PC-3 (cell line): ENCODE results near the gene ACP3. TPM values are rescaled to one million over a fixed set of nuclear protein-coding genes. Genes with fewer than 3 reads are reported as not detected.

Source experiments
- ATAC-seq: fragments of 200-7000 bp; cut with Tn5 transposase; 2 replicates; pipeline ENCODE4 v1.9.1; 2020; ENCODE audit warnings: mild to moderate bottlenecking, moderate library complexity
- BruUV-seq: library from RNA; stranded (reverse); fragments of 400-500 nt; replicated peaks from 2 replicates; lab custom pipeline; 2021; lab: Mats Ljungman, UMichigan
- CTCF ChIA-PET: fragments of 300-600 bp; sonication (Branson Sonifier 250); formaldehyde crosslinking; loops from one replicate; lab custom pipeline; 2022; ENCODE audit warnings: antibody characterized with exemption; lab: Charles Lee
- POLR2A ChIA-PET: fragments of 300-600 bp; sonication (Branson Sonifier 250); formaldehyde crosslinking; loops from one replicate; lab custom pipeline; 2022; ENCODE audit warnings: antibody characterized with exemption; ENCODE audit not compliant: unreplicated experiment; lab: Charles Lee
- DNase-seq: peaks from one replicate; pipeline ENCODE4 v3.0.0-alpha.2; 2015
- H2AFZ ChIP-seq: fragments of 300-600 bp; sonication (generic); 2 replicates; pipeline ENCODE4 v1.6.0; 2016; ENCODE audit warnings: antibody characterized with exemption, low read length
- H3F3A ChIP-seq: fragments of 300-600 bp; sonication (generic); one replicate; pipeline ENCODE4 v1.6.0; 2017; ENCODE audit warnings: antibody characterized with exemption, low read length, control low read depth, mild to moderate bottlenecking; ENCODE audit not compliant: unreplicated experiment
- H3K27ac ChIP-seq: fragments of 300-600 bp; sonication (generic); 2 replicates; pipeline ENCODE4 v1.5.1; 2016; ENCODE audit warnings: mild to moderate bottlenecking, low read length
- H3K27me3 ChIP-seq: fragments of 300-600 bp; sonication (generic); 2 replicates; pipeline ENCODE4 v1.6.1; 2016; ENCODE audit warnings: low read length, mixed read lengths
- H3K36me3 ChIP-seq: fragments of 300-600 bp; sonication (generic); 2 replicates; pipeline ENCODE4 v1.6.1; 2016; ENCODE audit warnings: low read depth, mixed run types, low read length, mixed read lengths
- H3K4me1 ChIP-seq: fragments of 300-600 bp; sonication (generic); 2 replicates; pipeline ENCODE4 v1.5.1; 2016; ENCODE audit warnings: low read length; ENCODE audit not compliant: insufficient read depth
- H3K4me2 ChIP-seq: fragments of 300-600 bp; sonication (generic); 2 replicates; pipeline ENCODE4 v1.6.0; 2016; ENCODE audit warnings: low read length
- H3K4me3 ChIP-seq: fragments of 300-600 bp; sonication (generic); 2 replicates; pipeline ENCODE4 v1.5.1; 2016; ENCODE audit warnings: mild to moderate bottlenecking, low read length, mixed read lengths
- H3K79me2 ChIP-seq: fragments of 300-600 bp; sonication (generic); 2 replicates; pipeline ENCODE4 v1.6.1; 2017; ENCODE audit warnings: low read length, mixed read lengths
- H3K9ac ChIP-seq: fragments of 300-600 bp; sonication (generic); 2 replicates; pipeline ENCODE4 v1.6.0; 2016; ENCODE audit warnings: mild to moderate bottlenecking, low read length
- H3K9me2 ChIP-seq: fragments of 300-600 bp; sonication (generic); replicated peaks from 2 replicates; pipeline ENCODE4 v1.6.1; 2016; ENCODE audit warnings: mixed run types, low read length, mixed read lengths
- H3K9me3 ChIP-seq: fragments of 300-600 bp; sonication (generic); 2 replicates; pipeline ENCODE4 v1.6.1; 2016; ENCODE audit warnings: low read length, mixed read lengths
- H4K20me1 ChIP-seq: fragments of 300-600 bp; sonication (generic); 2 replicates; pipeline ENCODE4 v1.6.1; 2016; ENCODE audit warnings: low read length, mixed read lengths
- EZH2 ChIP-seq: fragments of 300-600 bp; sonication (generic); IDR thresholded peaks from one replicate; pipeline ENCODE4 v1.6.1; 2017; ENCODE audit warnings: antibody characterized with exemption, mild to moderate bottlenecking, low read length; ENCODE audit not compliant: unreplicated experiment
- EZH2phosphoT487 ChIP-seq: fragments of 300-600 bp; sonication (generic); IDR thresholded peaks from 2 replicates; pipeline ENCODE4 v1.6.1; 2018; ENCODE audit warnings: mild to moderate bottlenecking, antibody characterized with exemption, low read length, borderline replicate concordance
- intact Hi-C: fragments of 100-400 bp; cut with micrococcal nuclease; formaldehyde crosslinking; loops from 2 replicates; pipeline ENCODE4 v1.9.0; 2023
- total RNA-seq: library from RNA; depleted of rRNA; stranded (reverse); fragments of >200 nt; gene quantifications from 2 replicates; pipeline ENCODE4 v1.2.3, GENCODE V29; 2014
- TF ChIP-seq, protein P1 (sequence below): fragments of 300-600 bp; sonication (generic); conservative IDR thresholded peaks from 2 replicates; pipeline ENCODE4 v1.5.1; 2017; ENCODE audit warnings: antibody characterized with exemption, low read depth, mild to moderate bottlenecking, low read length

Gene ACP3
- total RNA-seq, 1 experiment from 2014 or later: 0.15 TPM

GRCh38 chr3:132311316-132311715, 5.9 kb upstream of the ACP3 start:
- H3K4me2 ChIP-seq: no peak overlapping the region
- TF ChIP-seq EZH2phosphoT487: no peak
- TF ChIP-seq, protein P1, sequence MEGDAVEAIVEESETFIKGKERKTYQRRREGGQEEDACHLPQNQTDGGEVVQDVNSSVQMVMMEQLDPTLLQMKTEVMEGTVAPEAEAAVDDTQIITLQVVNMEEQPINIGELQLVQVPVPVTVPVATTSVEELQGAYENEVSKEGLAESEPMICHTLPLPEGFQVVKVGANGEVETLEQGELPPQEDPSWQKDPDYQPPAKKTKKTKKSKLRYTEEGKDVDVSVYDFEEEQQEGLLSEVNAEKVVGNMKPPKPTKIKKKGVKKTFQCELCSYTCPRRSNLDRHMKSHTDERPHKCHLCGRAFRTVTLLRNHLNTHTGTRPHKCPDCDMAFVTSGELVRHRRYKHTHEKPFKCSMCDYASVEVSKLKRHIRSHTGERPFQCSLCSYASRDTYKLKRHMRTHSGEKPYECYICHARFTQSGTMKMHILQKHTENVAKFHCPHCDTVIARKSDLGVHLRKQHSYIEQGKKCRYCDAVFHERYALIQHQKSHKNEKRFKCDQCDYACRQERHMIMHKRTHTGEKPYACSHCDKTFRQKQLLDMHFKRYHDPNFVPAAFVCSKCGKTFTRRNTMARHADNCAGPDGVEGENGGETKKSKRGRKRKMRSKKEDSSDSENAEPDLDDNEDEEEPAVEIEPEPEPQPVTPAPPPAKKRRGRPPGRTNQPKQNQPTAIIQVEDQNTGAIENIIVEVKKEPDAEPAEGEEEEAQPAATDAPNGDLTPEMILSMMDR: no peak
- TF ChIP-seq EZH2: no peak
- no peaks in the 10 kb centered on the region for H3K9me2 ChIP-seq
- H3K36me3 ChIP-seq: no peaks in the 10 kb centered on the region
- H3K27ac ChIP-seq: no peak overlapping the region
- no peak overlapping the region for H2AFZ ChIP-seq
- intact Hi-C loops: no loop called here
- H3K9me3 ChIP-seq: no peaks in the 10 kb centered on the region
- CTCF ChIA-PET: no interaction called here
- no peak overlapping the region for H3K9ac ChIP-seq
- BruUV-seq: no TSS peak
- H4K20me1 ChIP-seq: no peaks in the 10 kb centered on the region
- H3K4me1 ChIP-seq: peaks cover 8% of the 10 kb centered on the region
- H3K4me3 ChIP-seq: no peak overlapping the region
- no peaks in the 10 kb centered on the region for H3K79me2 ChIP-seq
- DNase-seq (no peak), ATAC-seq (no peak)
- POLR2A ChIA-PET: no interaction called here
- H3K27me3 ChIP-seq: no peaks in the 10 kb centered on the region
- no peaks in the 10 kb centered on the region for H3F3A ChIP-seq

- H3K9me3 ChIP-seq: no peaks in the 10 kb centered on the region
- no peaks in the 10 kb centered on the region for H3K27me3 ChIP-seq
- no peak overlapping the region for H3K4me2 ChIP-seq
- H3K4me1 ChIP-seq: peaks cover 13% of the 10 kb centered on the region
- no peaks in the 10 kb centered on the region for H3F3A ChIP-seq
- TF ChIP-seq, protein P1: no peak
- no peak for TF ChIP-seq EZH2phosphoT487
- no peak for TF ChIP-seq EZH2
- no peaks in the 10 kb centered on the region for H4K20me1 ChIP-seq
- no peak overlapping the region for H3K27ac ChIP-seq
- ChIA-PET CTCF (no interaction called here), POLR2A (no interaction called here)
- H3K4me3 ChIP-seq: no peak overlapping the region
- H3K79me2 ChIP-seq: no peaks in the 10 kb centered on the region
- no peak for ATAC-seq
- H3K36me3 ChIP-seq: no peaks in the 10 kb centered on the region
- DNase-seq: no peak
- BruUV-seq: no TSS peak
- no peak overlapping the region for H2AFZ ChIP-seq
- H3K9ac ChIP-seq: no peak overlapping the region
- H3K9me2 ChIP-seq: no peaks in the 10 kb centered on the region
- intact Hi-C loops: no loop called here
Measured at GRCh38 chr3:132311841-132312240, 5.4 kb upstream of the ACP3 start.

DNA sequence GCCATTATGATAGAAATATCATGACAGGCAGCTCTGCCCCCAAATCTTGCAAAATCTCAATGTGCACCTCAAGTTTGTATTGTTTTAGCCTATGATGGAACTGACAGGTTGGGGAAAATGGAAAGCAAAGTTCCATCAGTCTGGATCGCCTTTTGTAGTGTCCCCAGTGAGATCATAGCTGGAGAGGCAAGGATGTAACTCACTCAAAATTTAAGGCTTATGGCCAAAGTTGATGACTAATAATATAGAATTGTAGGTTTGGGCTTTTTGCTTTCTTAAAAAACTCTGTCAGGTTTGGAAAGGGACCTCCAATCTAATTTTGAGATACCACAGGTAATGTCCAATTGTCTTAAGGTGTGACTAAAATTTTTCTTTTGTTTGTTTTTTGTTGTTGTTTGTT, 1.4 kb upstream of the ACP3 start:
- ChIA-PET CTCF (no interaction called here), POLR2A (no interaction called here)
- TF ChIP-seq EZH2 (no peak), EZH2phosphoT487 (no peak)
- TF ChIP-seq, protein P1: no peak
- no peak for ATAC-seq
- Histone ChIP-seq H3K36me3 (no peaks in the 10 kb centered on the region), H3K9ac (no peak overlapping the region), H3K4me2 (0 out of 2 replicates have a peak overlapping the region, but pooled peaks have one; percentile 15), H3F3A (peaks cover 12% of the 10 kb centered on the region), H2AFZ (no peak overlapping the region), H3K27ac (peak overlapping the region; percentile 98; the same call in 1 of the 2 replicates), H3K9me3 (no peaks in the 10 kb centered on the region), H3K4me1 (peaks cover 36% of the 10 kb centered on the region), H3K27me3 (no peaks in the 10 kb centered on the region), H3K4me3 (no peak overlapping the region), H3K9me2 (no peaks in the 10 kb centered on the region), H3K79me2 (no peaks in the 10 kb centered on the region), H4K20me1 (no peaks in the 10 kb centered on the region)
- DNase-seq: peak; percentile 59
- intact Hi-C loops: loop anchor here (2.0 kb wide), 1 partner anchor 27 kb away; no protein-coding TSS in a partner anchor
- BruUV-seq: no TSS peak
